Measurements from ENCODE around the gene RASL11B. TPM values are rescaled to one million over a fixed set of nuclear protein-coding genes. Genes with fewer than 3 reads are reported as not detected.
A peak's percentile ranks its signal among the peaks of the same experiment; 100 is the strongest.

The RASL11B gene
- total and polyA plus RNA-seq, 10 of the 15 experiments (the other 5 are each of a cell fraction or from before 2014, with no cell fraction given): 0.06 to 0.45 (median 0.08) TPM; not detected in 5

DNA sequence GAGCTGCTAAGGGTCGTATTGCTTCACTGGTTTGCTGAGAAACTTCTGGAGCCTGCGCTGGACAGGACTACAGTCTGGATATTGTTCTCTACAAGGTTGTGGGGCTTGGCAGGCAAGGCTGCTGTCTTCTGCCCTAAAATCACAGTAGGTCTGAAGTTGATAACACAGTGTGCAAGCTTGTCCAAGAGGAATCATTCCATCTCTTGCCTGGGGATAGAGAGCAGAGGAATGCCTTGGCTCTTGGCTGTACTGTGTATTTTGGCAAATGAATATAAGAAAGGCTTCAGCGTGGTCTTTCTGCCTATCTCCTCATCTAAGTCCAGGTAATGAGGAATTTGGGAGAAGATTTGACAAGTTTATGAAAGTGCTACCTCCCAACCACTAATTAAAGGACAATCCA, 9.4 kb upstream of the RASL11B start:
- Histone ChIP-seq H3K36me3 (ENCODE audit: control insufficient read depth in 2 of 2, insufficient read depth in 2 of 2, low read length in 1 of 2) (no peaks in the 10 kb centered on the region), H3K79me2 (ENCODE audit: control insufficient read depth, insufficient read depth, low read length) (no peaks in the 10 kb centered on the region), H3K27me3 (replicated peaks in 1 of 2; ENCODE audit: control insufficient read depth in 2 of 2, insufficient read depth in 2 of 2, low read length in 1 of 2) (no peaks in the 10 kb centered on the region; a peak in 1 of 4 replicates), H2AFZ (ENCODE audit: control insufficient read depth, low read depth, low read length) (no peak overlapping the region), H3K9me3 (replicated peaks; ENCODE audit: control insufficient read depth, insufficient read depth, low read length) (no peaks in the 10 kb centered on the region), H3K27ac (ENCODE audit: control insufficient read depth, insufficient read depth) (no peak overlapping the region), H3K4me3 (no peak overlapping the region), H3K4me2 (ENCODE audit: control insufficient read depth, insufficient read depth) (no peak overlapping the region), H3K4me1 (ENCODE audit: control insufficient read depth, insufficient read depth, low read length) (no peaks in the 10 kb centered on the region), H3K9ac (ENCODE audit: control insufficient read depth, insufficient read depth, low read length) (no peak overlapping the region), H4K20me1 (ENCODE audit: control insufficient read depth, insufficient read depth) (no peaks in the 10 kb centered on the region)
- no TSS peak for BruUV-seq (replicated peaks)
- ChIA-PET RAD21 (ENCODE audit: unreplicated experiment) (no interaction called here), SMC1A (ENCODE audit: uncharacterized antibody, unreplicated experiment) (interaction anchor here (0.7 kb wide), 1 partner anchor 15 kb away, joined by 3 read pairs; no protein-coding TSS in a partner anchor), POLR2A (no interaction called here), CTCF (interaction anchor here (0.8 to 1.3 kb wide), 2 partner anchors 11 to 59 kb away, joined by 3 to 4 read pairs; no protein-coding TSS in a partner anchor)
- in situ Hi-C loops (cut with MboI) (no loop called here), intact Hi-C loops (cut with micrococcal nuclease; ENCODE audit: unreplicated experiment) (no loop called here)
- DNase-seq (ENCODE audit: low read depth, low spot score) (no peak), ATAC-seq (no peak), FAIRE-seq (no peak)
- 36% methylated on average over 3 of the region's 3 CpGs for WGBS (ENCODE audit: insufficient coverage, insufficient replicate concordance, low lambda C conversion rate, missing lambda C conversion rate)
- TF ChIP-seq HDAC2 (IDR thresholded peaks at IDR 0.05): no peak
- no peak for TF ChIP-seq POU2F2 (IDR thresholded peaks at IDR 0.05; ENCODE audit: borderline replicate concordance, low read depth, low read length)

GRCh38 chr4:52853351-52853750, 8.8 kb upstream of the RASL11B start:
- in situ Hi-C loops (cut with MboI): no loop called here
- Histone ChIP-seq H3K36me3 (ENCODE audit: control insufficient read depth in 2 of 2, insufficient read depth in 2 of 2, low read length in 1 of 2) (no peaks in the 10 kb centered on the region), H3K79me2 (ENCODE audit: control insufficient read depth, insufficient read depth, low read length) (no peaks in the 10 kb centered on the region), H3K4me2 (ENCODE audit: control insufficient read depth, insufficient read depth) (no peak overlapping the region), H3K4me1 (ENCODE audit: control insufficient read depth, insufficient read depth, low read length) (no peaks in the 10 kb centered on the region), H2AFZ (ENCODE audit: control insufficient read depth, low read depth, low read length) (no peak overlapping the region), H4K20me1 (ENCODE audit: control insufficient read depth, insufficient read depth) (no peaks in the 10 kb centered on the region), H3K27ac (ENCODE audit: control insufficient read depth, insufficient read depth) (no peak overlapping the region), H3K4me3 (no peak overlapping the region), H3K27me3 (replicated peaks in 1 of 2; ENCODE audit: control insufficient read depth in 2 of 2, insufficient read depth in 2 of 2, low read length in 1 of 2) (no peaks in the 10 kb centered on the region; a peak in 1 of 4 replicates), H3K9me3 (replicated peaks; ENCODE audit: control insufficient read depth, insufficient read depth, low read length) (no peaks in the 10 kb centered on the region; the same call in 2 of the 3 replicates), H3K9ac (ENCODE audit: control insufficient read depth, insufficient read depth, low read length) (no peak overlapping the region)
- FAIRE-seq (no peak), DNase-seq (ENCODE audit: low read depth, low spot score) (no peak), ATAC-seq (no peak)
- ChIA-PET RAD21 (ENCODE audit: unreplicated experiment) (no interaction called here), SMC1A (ENCODE audit: uncharacterized antibody, unreplicated experiment) (interaction anchor here (0.7 kb wide), 1 partner anchor 15 kb away, joined by 3 read pairs; no protein-coding TSS in a partner anchor), CTCF (interaction anchor here (1.3 kb wide), 1 partner anchor 58 kb away, joined by 4 read pairs; no protein-coding TSS in a partner anchor), POLR2A (no interaction called here)
- TF ChIP-seq USF2 (IDR thresholded peaks at IDR 0.05; ENCODE audit: borderline replicate concordance, low read depth, low read length) (no peak), RFX5 (IDR thresholded peaks at IDR 0.05; ENCODE audit: low read depth, low read length) (no peak), SREBF2 (IDR thresholded peaks at IDR 0.05; ENCODE audit: low read length) (no peak), MEF2A (IDR thresholded peaks at IDR 0.05; ENCODE audit: insufficient read depth, low read depth, low read length) (peak; percentile 58; the same call in 1 of the 2 replicates), NRF1 (conservative IDR thresholded peaks at IDR 0.05; ENCODE audit: low read depth, low read length) (no peak)
- no TSS peak for BruUV-seq (replicated peaks)
- intact Hi-C loops (cut with micrococcal nuclease; ENCODE audit: unreplicated experiment): no loop called here
